Measurements from ENCODE around the gene YTHDF2.
"Not testable (repeated sequence)": the region's sequence is repeated elsewhere in the genome, so short reads cannot be mapped to it uniquely, and the experiment has no call there.

Gene YTHDF2

DNA sequence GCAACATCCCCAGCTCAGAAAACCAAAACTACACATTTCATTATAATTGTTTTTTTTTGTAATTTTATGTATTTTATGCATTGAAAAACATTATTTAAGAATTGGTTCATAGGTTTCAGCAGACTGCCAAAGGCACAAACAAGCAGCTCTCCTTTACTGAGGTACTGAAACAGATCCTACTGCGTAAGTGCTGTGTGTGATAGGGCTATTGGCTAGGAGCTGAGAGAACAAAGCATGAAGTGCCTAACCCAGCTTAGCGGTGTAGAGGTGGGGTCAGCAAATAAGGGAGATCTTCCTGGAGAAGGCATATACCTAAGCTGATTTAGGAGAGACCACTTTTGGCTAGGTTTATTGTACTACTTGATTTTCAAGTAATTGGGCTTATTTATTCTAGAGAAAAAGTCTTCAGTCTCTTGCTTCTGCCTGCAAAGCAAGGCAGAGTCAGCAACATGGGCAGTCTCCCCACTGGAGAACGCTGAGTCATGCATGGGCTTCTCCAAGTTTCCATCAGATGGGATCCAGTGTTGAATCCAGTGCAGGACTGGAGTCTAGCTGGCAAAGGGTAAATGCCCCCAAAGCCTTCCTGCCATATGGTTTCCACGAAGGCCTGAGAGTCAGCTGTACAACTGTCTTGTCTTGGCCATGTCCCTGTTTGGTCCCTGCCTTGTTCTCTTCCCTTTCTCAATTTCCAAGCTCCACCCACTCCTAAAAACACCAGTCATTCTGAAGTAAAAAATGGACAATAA lies 18.0 kb upstream of the YTHDF2 start:
- Histone ChIP-seq H3K36me3 (ENCODE audit: insufficient read depth) (no peaks in the 10 kb centered on the region), H2AFZ (ENCODE audit: low read depth) (no peak overlapping the region), H3K4me2 (no peak overlapping the region), H3K27me3 (ENCODE audit: insufficient read depth, low read depth) (no peaks in the 10 kb centered on the region), H3K4me3 (IDR thresholded peaks at IDR 0.05; ENCODE audit: insufficient read depth, low read depth, low read length) (no peak overlapping the region), H3K9ac (no peak overlapping the region), H3K4me1 (ENCODE audit: low read depth, poor library complexity, severe bottlenecking) (peaks cover 15% of the 10 kb centered on the region), H3K79me2 (ENCODE audit: insufficient read depth, low read depth) (no peaks in the 10 kb centered on the region), H4K20me1 (ENCODE audit: insufficient read depth) (no peaks in the 10 kb centered on the region), H3K27ac (no peak overlapping the region)
- TF ChIP-seq, protein P1, sequence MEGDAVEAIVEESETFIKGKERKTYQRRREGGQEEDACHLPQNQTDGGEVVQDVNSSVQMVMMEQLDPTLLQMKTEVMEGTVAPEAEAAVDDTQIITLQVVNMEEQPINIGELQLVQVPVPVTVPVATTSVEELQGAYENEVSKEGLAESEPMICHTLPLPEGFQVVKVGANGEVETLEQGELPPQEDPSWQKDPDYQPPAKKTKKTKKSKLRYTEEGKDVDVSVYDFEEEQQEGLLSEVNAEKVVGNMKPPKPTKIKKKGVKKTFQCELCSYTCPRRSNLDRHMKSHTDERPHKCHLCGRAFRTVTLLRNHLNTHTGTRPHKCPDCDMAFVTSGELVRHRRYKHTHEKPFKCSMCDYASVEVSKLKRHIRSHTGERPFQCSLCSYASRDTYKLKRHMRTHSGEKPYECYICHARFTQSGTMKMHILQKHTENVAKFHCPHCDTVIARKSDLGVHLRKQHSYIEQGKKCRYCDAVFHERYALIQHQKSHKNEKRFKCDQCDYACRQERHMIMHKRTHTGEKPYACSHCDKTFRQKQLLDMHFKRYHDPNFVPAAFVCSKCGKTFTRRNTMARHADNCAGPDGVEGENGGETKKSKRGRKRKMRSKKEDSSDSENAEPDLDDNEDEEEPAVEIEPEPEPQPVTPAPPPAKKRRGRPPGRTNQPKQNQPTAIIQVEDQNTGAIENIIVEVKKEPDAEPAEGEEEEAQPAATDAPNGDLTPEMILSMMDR (conservative IDR thresholded peaks at IDR 0.05; ENCODE audit: low read depth, low read length): no peak

DNA sequence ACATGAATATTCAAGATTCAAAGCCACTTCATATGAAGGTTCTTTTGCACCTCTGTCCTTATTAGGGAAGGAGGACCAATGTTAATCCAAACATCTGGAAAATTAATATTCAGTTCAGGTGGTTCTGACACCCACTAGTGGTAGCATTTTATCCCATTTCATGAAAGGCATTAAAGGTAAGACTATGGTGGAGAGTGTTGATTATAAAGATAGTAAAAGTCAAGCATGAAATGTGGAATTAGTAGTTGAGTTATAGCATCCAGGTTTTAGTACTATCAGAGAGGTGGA lies 17.5 kb upstream of the YTHDF2 start:
- no peaks in the 10 kb centered on the region for H3K79me2 ChIP-seq (ENCODE audit: insufficient read depth, low read depth)
- H3K4me1 ChIP-seq (ENCODE audit: low read depth, poor library complexity, severe bottlenecking): peaks cover 15% of the 10 kb centered on the region
- no peak overlapping the region for H3K4me2 ChIP-seq
- H3K27ac ChIP-seq: no peak overlapping the region
- H3K36me3 ChIP-seq (ENCODE audit: insufficient read depth): no peaks in the 10 kb centered on the region
- H4K20me1 ChIP-seq (ENCODE audit: insufficient read depth): no peaks in the 10 kb centered on the region
- H2AFZ ChIP-seq (ENCODE audit: low read depth): no peak overlapping the region
- no peak overlapping the region for H3K4me3 ChIP-seq (IDR thresholded peaks at IDR 0.05; ENCODE audit: insufficient read depth, low read depth, low read length)
- TF ChIP-seq, protein P1 (conservative IDR thresholded peaks at IDR 0.05; ENCODE audit: low read depth, low read length): no peak
- H3K27me3 ChIP-seq (ENCODE audit: insufficient read depth, low read depth): no peaks in the 10 kb centered on the region
- H3K9ac ChIP-seq: no peak overlapping the region

DNA sequence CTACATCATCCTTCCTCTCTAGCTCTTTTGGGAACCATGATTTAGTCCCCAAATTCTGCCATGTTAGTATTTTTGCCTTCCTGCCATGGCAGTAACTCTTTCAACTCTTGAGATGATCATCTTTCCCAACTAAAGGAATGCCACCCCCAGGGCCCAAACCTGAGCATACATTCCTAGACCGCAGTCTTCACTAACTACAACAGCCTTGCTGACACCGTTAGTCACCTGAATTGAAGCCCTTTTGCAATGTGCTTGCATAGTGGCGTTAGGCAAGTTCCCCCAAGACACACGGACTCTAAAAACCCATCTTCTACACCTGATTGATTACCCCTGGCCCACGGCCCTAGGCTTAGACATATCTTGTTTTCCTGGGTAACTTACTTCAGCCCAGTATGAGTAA lies 16.4 kb upstream of the YTHDF2 start:
- Histone ChIP-seq H3K4me2 (no peak overlapping the region), H3K9ac (no peak overlapping the region), H2AFZ (ENCODE audit: low read depth) (no peak overlapping the region), H4K20me1 (ENCODE audit: insufficient read depth) (no peaks in the 10 kb centered on the region), H3K4me1 (ENCODE audit: low read depth, poor library complexity, severe bottlenecking) (peaks cover 15% of the 10 kb centered on the region), H3K27me3 (ENCODE audit: insufficient read depth, low read depth) (no peaks in the 10 kb centered on the region), H3K27ac (no peak overlapping the region), H3K4me3 (IDR thresholded peaks at IDR 0.05; ENCODE audit: insufficient read depth, low read depth, low read length) (no peak overlapping the region), H3K79me2 (ENCODE audit: insufficient read depth, low read depth) (no peaks in the 10 kb centered on the region), H3K36me3 (ENCODE audit: insufficient read depth) (no peaks in the 10 kb centered on the region)
- TF ChIP-seq, protein P1 (conservative IDR thresholded peaks at IDR 0.05; ENCODE audit: low read depth, low read length): no peak

DNA sequence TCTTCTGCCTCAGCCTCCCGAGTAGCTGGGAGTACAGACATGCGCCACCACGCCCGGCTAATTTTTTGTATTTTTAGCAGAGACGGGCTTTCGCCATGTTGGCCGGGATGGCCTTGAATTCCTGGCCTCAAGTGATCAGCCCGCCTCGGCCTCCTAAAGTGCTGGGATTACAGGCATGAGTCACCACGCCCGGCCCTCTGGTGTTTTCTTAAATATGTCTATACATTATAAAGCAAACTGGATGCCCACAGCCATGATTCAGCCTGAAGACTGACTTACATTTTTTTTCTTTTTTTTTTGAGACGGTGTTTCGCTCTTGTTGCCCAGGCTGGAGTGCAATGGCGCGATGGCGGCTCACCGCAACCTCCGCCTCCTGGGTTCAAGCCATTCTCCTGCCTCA lies 14.8 kb upstream of the YTHDF2 start:
- H3K9ac ChIP-seq; H2AFZ ChIP-seq (ENCODE audit: low read depth); H3K36me3 ChIP-seq (ENCODE audit: insufficient read depth); H3K27me3 ChIP-seq (ENCODE audit: insufficient read depth, low read depth); H3K27ac ChIP-seq; H3K4me2 ChIP-seq; H4K20me1 ChIP-seq (ENCODE audit: insufficient read depth); H3K79me2 ChIP-seq (ENCODE audit: insufficient read depth, low read depth); H3K4me3 ChIP-seq (IDR thresholded peaks at IDR 0.05; ENCODE audit: insufficient read depth, low read depth, low read length): not testable (repeated sequence)
- H3K4me1 ChIP-seq (ENCODE audit: low read depth, poor library complexity, severe bottlenecking): peaks cover 15% of the 10 kb centered on the region

DNA sequence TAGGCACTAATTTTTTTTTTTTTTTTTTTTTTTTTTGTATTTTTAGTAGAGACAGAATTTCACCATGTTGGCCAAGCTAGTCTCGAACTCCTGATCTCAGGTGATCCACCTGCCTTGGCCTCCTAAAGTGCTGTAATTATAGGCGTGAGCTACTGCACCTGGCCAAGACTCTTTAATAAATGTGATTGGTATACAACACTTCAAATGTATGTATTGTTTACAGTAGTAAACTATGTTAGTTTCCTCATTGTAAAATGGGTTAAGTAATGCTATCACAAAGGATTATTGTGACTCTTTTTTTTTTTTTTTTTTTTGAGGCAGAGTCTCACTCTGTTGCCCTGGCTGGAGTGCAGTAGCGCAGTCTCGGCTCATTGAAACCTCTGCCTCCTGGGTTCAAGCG lies 11.4 kb upstream of the YTHDF2 start:
- H3K4me2 ChIP-seq; H4K20me1 ChIP-seq (ENCODE audit: insufficient read depth); H2AFZ ChIP-seq (ENCODE audit: low read depth); H3K79me2 ChIP-seq (ENCODE audit: insufficient read depth, low read depth); H3K27ac ChIP-seq; H3K27me3 ChIP-seq (ENCODE audit: insufficient read depth, low read depth); H3K4me1 ChIP-seq (ENCODE audit: low read depth, poor library complexity, severe bottlenecking); H3K4me3 ChIP-seq (IDR thresholded peaks at IDR 0.05; ENCODE audit: insufficient read depth, low read depth, low read length); H3K9ac ChIP-seq; H3K36me3 ChIP-seq (ENCODE audit: insufficient read depth): not testable (repeated sequence)
